Measurements from ENCODE around the gene CPT1B. TPM values are rescaled to one million over a fixed set of nuclear protein-coding genes. Genes with fewer than 3 reads are reported as not detected.

The CPT1B gene
- total RNA-seq, 2 donors from 2014 or later: 83.5 to 105 TPM

GRCh38 chr22:50569896-50570535, 8.2 kb downstream of the CPT1B start:
- Histone ChIP-seq H3K4me3 (ENCODE audit: low read length) (no peak overlapping the region), H3K27ac (ENCODE audit: low read depth, low read length) (no peak overlapping the region), H3K27me3 (ENCODE audit: control insufficient read depth, insufficient read depth, low read length, poor library complexity, severe bottlenecking) (no peaks in the 10 kb centered on the region), H3K4me1 (ENCODE audit: control insufficient read depth, insufficient read depth, low read length) (no peaks in the 10 kb centered on the region), H3K9me3 (ENCODE audit: control insufficient read depth, low read length) (no peaks in the 10 kb centered on the region), H3K36me3 (ENCODE audit: control insufficient read depth, insufficient read depth, low read length) (peaks cover 68% of the 10 kb centered on the region), H3K9ac (ENCODE audit: extremely low read depth, low read length, poor library complexity, severe bottlenecking) (no peak overlapping the region)
- Mint-ChIP-seq H3K27ac (no peak overlapping the region), H3K4me1 (no peaks in the 10 kb centered on the region), H3K9me3 (no peaks in the 10 kb centered on the region), H3K36me3 (ENCODE audit: low read depth) (peaks cover 50% of the 10 kb centered on the region), H3K27me3 (ENCODE audit: insufficient read depth) (peaks cover 4% of the 10 kb centered on the region), H3K4me3 (no peak overlapping the region)
- 93 to 99% methylated on average over 9 to 13 of the region's 13 CpGs for WGBS, 2 experiments (ENCODE audit: insufficient coverage in 1 of 2, insufficient read length in 1 of 2)
- no peak for TF ChIP-seq CTCF (conservative IDR thresholded peaks at IDR 0.05)
- no peak for DNase-seq

- H3K36me3 ChIP-seq (ENCODE audit: control insufficient read depth, insufficient read depth, low read length): peaks cover 62% of the 10 kb centered on the region
- no peak for TF ChIP-seq CTCF (conservative IDR thresholded peaks at IDR 0.05)
- H3K27me3 Mint-ChIP-seq (ENCODE audit: insufficient read depth): peaks cover 12% of the 10 kb centered on the region
- H3K27ac ChIP-seq (ENCODE audit: low read depth, low read length): no peak overlapping the region
- H3K36me3 Mint-ChIP-seq (ENCODE audit: low read depth): peaks cover 50% of the 10 kb centered on the region
- no peaks in the 10 kb centered on the region for H3K4me1 Mint-ChIP-seq
- 95 to 99% methylated on average over 7 of the region's 8 CpGs for WGBS, 2 experiments (ENCODE audit: insufficient coverage in 1 of 2, insufficient read length in 1 of 2)
- H3K27me3 ChIP-seq (ENCODE audit: control insufficient read depth, insufficient read depth, low read length, poor library complexity, severe bottlenecking): peaks cover 9% of the 10 kb centered on the region
- no peaks in the 10 kb centered on the region for H3K4me1 ChIP-seq (ENCODE audit: control insufficient read depth, insufficient read depth, low read length)
- no peaks in the 10 kb centered on the region for H3K9me3 ChIP-seq (ENCODE audit: control insufficient read depth, low read length)
- no peak for DNase-seq
- H3K9ac ChIP-seq (ENCODE audit: extremely low read depth, low read length, poor library complexity, severe bottlenecking): no peak overlapping the region
- no peak overlapping the region for H3K4me3 ChIP-seq (ENCODE audit: low read length)
- H3K4me3 Mint-ChIP-seq: no peak overlapping the region
- H3K9me3 Mint-ChIP-seq: no peaks in the 10 kb centered on the region
- no peak overlapping the region for H3K27ac Mint-ChIP-seq
Observed at GRCh38 chr22:50569041-50569459, 9.2 kb downstream of the CPT1B start.

GRCh38 chr22:50568626-50569025, 9.6 kb downstream of the CPT1B start:
- Mint-ChIP-seq H3K27ac (no peak overlapping the region), H3K9me3 (no peaks in the 10 kb centered on the region), H3K36me3 (ENCODE audit: low read depth) (peaks cover 50% of the 10 kb centered on the region), H3K4me1 (peaks cover under 1% of the 10 kb centered on the region), H3K27me3 (ENCODE audit: insufficient read depth) (peaks cover 15% of the 10 kb centered on the region), H3K4me3 (no peak overlapping the region)
- Histone ChIP-seq H3K9me3 (ENCODE audit: control insufficient read depth, low read length) (no peaks in the 10 kb centered on the region), H3K4me3 (ENCODE audit: low read length) (no peak overlapping the region), H3K27me3 (ENCODE audit: control insufficient read depth, insufficient read depth, low read length, poor library complexity, severe bottlenecking) (peaks cover 13% of the 10 kb centered on the region), H3K9ac (ENCODE audit: extremely low read depth, low read length, poor library complexity, severe bottlenecking) (no peak overlapping the region), H3K27ac (ENCODE audit: low read depth, low read length) (no peak overlapping the region), H3K4me1 (ENCODE audit: control insufficient read depth, insufficient read depth, low read length) (no peaks in the 10 kb centered on the region), H3K36me3 (ENCODE audit: control insufficient read depth, insufficient read depth, low read length) (peaks cover 59% of the 10 kb centered on the region)
- no peak for TF ChIP-seq CTCF (conservative IDR thresholded peaks at IDR 0.05)
- DNase-seq: no peak
- 95 to 96% methylated on average over 6 to 7 of the region's 7 CpGs for WGBS, 2 experiments (ENCODE audit: insufficient coverage in 1 of 2, insufficient read length in 1 of 2)

All from endodermal cell (in vitro differentiated cells).